ENCODE measurements around the gene MED22. TPM values are rescaled to one million over a fixed set of nuclear protein-coding genes. Genes with fewer than 3 reads are reported as not detected.

Gene MED22
- total RNA-seq, 4 donors from 2014 or later, result 21.5 to 50.5 (median 25.4) TPM

GRCh38 chr9:133342570-133342969, 5.4 kb downstream of the MED22 start:
- no peak overlapping the region for H3K4me3 ChIP-seq
- no peak overlapping the region for H3K27ac ChIP-seq
- no peak for TF ChIP-seq POLR2AphosphoS5 (IDR thresholded peaks at IDR 0.05)
- TF ChIP-seq POLR2A (IDR thresholded peaks at IDR 0.05), result no peak
- no peak for TF ChIP-seq EP300 (IDR thresholded peaks at IDR 0.05; ENCODE audit: low read depth)
- TF ChIP-seq, protein P1, sequence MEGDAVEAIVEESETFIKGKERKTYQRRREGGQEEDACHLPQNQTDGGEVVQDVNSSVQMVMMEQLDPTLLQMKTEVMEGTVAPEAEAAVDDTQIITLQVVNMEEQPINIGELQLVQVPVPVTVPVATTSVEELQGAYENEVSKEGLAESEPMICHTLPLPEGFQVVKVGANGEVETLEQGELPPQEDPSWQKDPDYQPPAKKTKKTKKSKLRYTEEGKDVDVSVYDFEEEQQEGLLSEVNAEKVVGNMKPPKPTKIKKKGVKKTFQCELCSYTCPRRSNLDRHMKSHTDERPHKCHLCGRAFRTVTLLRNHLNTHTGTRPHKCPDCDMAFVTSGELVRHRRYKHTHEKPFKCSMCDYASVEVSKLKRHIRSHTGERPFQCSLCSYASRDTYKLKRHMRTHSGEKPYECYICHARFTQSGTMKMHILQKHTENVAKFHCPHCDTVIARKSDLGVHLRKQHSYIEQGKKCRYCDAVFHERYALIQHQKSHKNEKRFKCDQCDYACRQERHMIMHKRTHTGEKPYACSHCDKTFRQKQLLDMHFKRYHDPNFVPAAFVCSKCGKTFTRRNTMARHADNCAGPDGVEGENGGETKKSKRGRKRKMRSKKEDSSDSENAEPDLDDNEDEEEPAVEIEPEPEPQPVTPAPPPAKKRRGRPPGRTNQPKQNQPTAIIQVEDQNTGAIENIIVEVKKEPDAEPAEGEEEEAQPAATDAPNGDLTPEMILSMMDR (IDR thresholded peaks at IDR 0.05), result no peak
- DNase-seq, result no peak
- 73 to 90% methylated on average over 3 to 11 of the region's 11 CpGs for WGBS, 2 donors (ENCODE audit: low coverage in 1 of 2)
- no peaks in the 10 kb centered on the region for H3K9me3 ChIP-seq
- H3K27me3 ChIP-seq, result no peaks in the 10 kb centered on the region
- in situ Hi-C loops (cut with MboI; ENCODE audit: low pct_ligation_motif_present in 1 of 4, low pct_unique_long_range_greater_than_20kb in 1 of 4, low sequenced_read_pairs in 3 of 4), result loop anchor here in 1 of 4 donors (25.0 kb wide), 1 partner anchor 305 kb away; the partner anchor contains the start of gene GTF3C5
- intact Hi-C loops (cut with DNase I; ENCODE audit: low total_unique reads), result no loop called here
- H3K4me1 ChIP-seq, result peaks cover 8 to 13% (median 11%) of the 10 kb centered on the region in 4 donors
- H3K36me3 ChIP-seq, result peaks cover 0 to 10% (median 3%) of the 10 kb centered on the region in 4 donors

GRCh38 chr9:133342069-133342406, 5.9 kb downstream of the MED22 start:
- WGBS, 2 donors (ENCODE audit: low coverage in 1 of 2), result 90% methylated on average over 12 of the region's 12 CpGs; no CpG with 5 or more reads in 1 of the 2 donors
- in situ Hi-C loops (cut with MboI; ENCODE audit: low pct_ligation_motif_present in 1 of 4, low pct_unique_long_range_greater_than_20kb in 1 of 4, low sequenced_read_pairs in 3 of 4), result loop anchor here in 1 of 4 donors (25.0 kb wide), 1 partner anchor 305 kb away; the partner anchor contains the start of gene GTF3C5
- no peak for DNase-seq
- Histone ChIP-seq H3K36me3 (peaks cover 0 to 10% (median 3%) of the 10 kb centered on the region in 4 donors), H3K4me1 (peaks cover 8 to 12% (median 10%) of the 10 kb centered on the region in 4 donors), H3K27ac (no peak overlapping the region), H3K27me3 (no peaks in the 10 kb centered on the region), H3K9me3 (no peaks in the 10 kb centered on the region), H3K4me3 (no peak overlapping the region)
- intact Hi-C loops (cut with DNase I; ENCODE audit: low total_unique reads), result no loop called here
- no peak for TF ChIP-seq POLR2AphosphoS5 (IDR thresholded peaks at IDR 0.05)
- TF ChIP-seq, protein P1 (IDR thresholded peaks at IDR 0.05), result no peak
- TF ChIP-seq EP300 (IDR thresholded peaks at IDR 0.05; ENCODE audit: low read depth), result no peak
- TF ChIP-seq POLR2A (IDR thresholded peaks at IDR 0.05), result no peak

- peaks cover 4 to 10% (median 8%) of the 10 kb centered on the region in 4 donors for H3K4me1 ChIP-seq
- peak overlapping the region; percentile 15 to 53 (median 40) for H3K27ac ChIP-seq
- WGBS, 2 donors (ENCODE audit: low coverage in 1 of 2), result 90% methylated on average over 15 of the region's 15 CpGs; no CpG with 5 or more reads in 1 of the 2 donors
- TF ChIP-seq EP300 (IDR thresholded peaks at IDR 0.05; ENCODE audit: low read depth) (no peak), POLR2AphosphoS5 (IDR thresholded peaks at IDR 0.05) (no peak), POLR2A (IDR thresholded peaks at IDR 0.05) (no peak)
- TF ChIP-seq, protein P1 (IDR thresholded peaks at IDR 0.05), result no peak
- peaks cover 0 to 10% (median 3%) of the 10 kb centered on the region in 4 donors for H3K36me3 ChIP-seq
- H3K9me3 ChIP-seq, result no peaks in the 10 kb centered on the region
- in situ Hi-C loops (cut with MboI; ENCODE audit: low pct_ligation_motif_present in 1 of 4, low pct_unique_long_range_greater_than_20kb in 1 of 4, low sequenced_read_pairs in 3 of 4) (loop anchor here in 1 of 4 donors (25.0 kb wide), 1 partner anchor 304 kb away; the partner anchor contains the start of gene GTF3C5), intact Hi-C loops (cut with DNase I; ENCODE audit: low total_unique reads) (no loop called here)
- peak; percentile 47 for DNase-seq
- H3K27me3 ChIP-seq, result no peaks in the 10 kb centered on the region
- no peak overlapping the region for H3K4me3 ChIP-seq
Measured at GRCh38 chr9:133341369-133342068, 6.4 kb downstream of the MED22 start.

- no peaks in the 10 kb centered on the region for H3K27me3 ChIP-seq
- H3K4me3 ChIP-seq, result no peak overlapping the region
- peak overlapping the region in 3 of 4 donors; percentile 15 to 49 (median 31) for H3K27ac ChIP-seq
- no peaks in the 10 kb centered on the region for H3K9me3 ChIP-seq
- in situ Hi-C loops (cut with MboI; ENCODE audit: low pct_ligation_motif_present in 1 of 4, low pct_unique_long_range_greater_than_20kb in 1 of 4, low sequenced_read_pairs in 3 of 4), result loop anchor here in 1 of 4 donors (25.0 kb wide), 1 partner anchor 304 kb away; the partner anchor contains the start of gene GTF3C5
- DNase-seq, result no peak
- TF ChIP-seq POLR2A (IDR thresholded peaks at IDR 0.05) (no peak), POLR2AphosphoS5 (IDR thresholded peaks at IDR 0.05) (no peak), EP300 (IDR thresholded peaks at IDR 0.05; ENCODE audit: low read depth) (no peak)
- TF ChIP-seq, protein P1 (IDR thresholded peaks at IDR 0.05), result no peak
- H3K4me1 ChIP-seq, result peaks cover 0 to 8% (median 7%) of the 10 kb centered on the region in 4 donors
- peaks cover 0 to 10% (median 3%) of the 10 kb centered on the region in 4 donors for H3K36me3 ChIP-seq
- WGBS, 2 donors (ENCODE audit: low coverage in 1 of 2), result 80 to 87% methylated on average over 1 to 13 of the region's 13 CpGs
- intact Hi-C loops (cut with DNase I; ENCODE audit: low total_unique reads), result no loop called here
Measured at GRCh38 chr9:133340916-133341315, 7.0 kb downstream of the MED22 start.

Measured in transverse colon (tissue), 4 donors.